Mesodermal cell (in vitro differentiated cells): ENCODE results near the gene ARMS2. TPM values are rescaled to one million over a fixed set of nuclear protein-coding genes. Genes with fewer than 3 reads are reported as not detected.

Source experiments
- H3K27ac ChIP-seq: 2 replicates; pipeline ENCODE4 v1.7.0; 2013; ENCODE audit warnings: mild to moderate bottlenecking, low read depth, low read length, moderate library complexity; ENCODE audit not compliant: severe bottlenecking
- H3K36me3 ChIP-seq: 2 replicates; pipeline ENCODE4 v1.7.1; 2013; ENCODE audit warnings: mild to moderate bottlenecking, low read length, moderate library complexity; ENCODE audit not compliant: control insufficient read depth, insufficient read depth
- H3K4me1 ChIP-seq: one replicate; pipeline ENCODE4 v1.7.1; 2013; ENCODE audit warnings: mild to moderate bottlenecking, low read length; ENCODE audit not compliant: insufficient read depth, control insufficient read depth, poor library complexity, severe bottlenecking
- H3K4me3 ChIP-seq: 2 replicates; pipeline ENCODE4 v1.7.0; 2013; ENCODE audit warnings: low read length, control low read depth, mild to moderate bottlenecking; ENCODE audit not compliant: insufficient read depth, poor library complexity, severe bottlenecking; ENCODE audit errors: extremely low read depth
- H3K9me3 ChIP-seq: 2 replicates; pipeline ENCODE4 v1.7.1; 2013; ENCODE audit warnings: mild to moderate bottlenecking, low read length, moderate library complexity; ENCODE audit not compliant: control insufficient read depth
- WGBS, 2 experiments: methylation state at CpG; one replicate each; pipeline ENCODE4 v1.1.5; 2013; ENCODE audit warnings: missing lambda C conversion rate in 2 of 2; ENCODE audit not compliant: insufficient coverage in 2 of 2; 5-methylcytosine and 5-hydroxymethylcytosine counted together
- polyA plus RNA-seq, 2 experiments: library from polyadenylated mRNA; stranded (reverse); fragments of 50-300 nt; gene quantifications; one replicate each; pipeline ENCODE4 v1.2.3, GENCODE V29; 2013

ARMS2 gene, protein sequence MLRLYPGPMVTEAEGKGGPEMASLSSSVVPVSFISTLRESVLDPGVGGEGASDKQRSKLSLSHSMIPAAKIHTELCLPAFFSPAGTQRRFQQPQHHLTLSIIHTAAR
- polyA plus RNA-seq (2013, experiment 1 of 2), result not detected
- not detected for polyA plus RNA-seq (2013, experiment 2 of 2)

DNA sequence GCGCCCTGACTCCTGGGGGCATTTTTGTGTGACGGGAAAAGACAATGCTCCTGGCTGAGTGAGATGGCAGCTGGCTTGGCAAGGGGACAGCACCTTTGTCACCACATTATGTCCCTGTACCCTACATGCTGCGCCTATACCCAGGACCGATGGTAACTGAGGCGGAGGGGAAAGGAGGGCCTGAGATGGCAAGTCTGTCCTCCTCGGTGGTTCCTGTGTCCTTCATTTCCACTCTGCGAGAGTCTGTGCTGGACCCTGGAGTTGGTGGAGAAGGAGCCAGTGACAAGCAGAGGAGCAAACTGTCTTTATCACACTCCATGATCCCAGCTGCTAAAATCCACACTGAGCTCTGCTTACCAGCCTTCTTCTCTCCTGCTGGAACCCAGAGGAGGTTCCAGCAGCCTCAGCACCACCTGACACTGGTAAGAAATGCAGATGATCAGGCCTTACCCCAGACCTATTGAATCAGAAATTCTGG is at the start of gene ARMS2:
TSS of gene ARMS2 (plus strand) at position 51 of the 478 bp plus-strand sequence. CDS start at position 126, 75 bp downstream.
- WGBS, 2 experiments, result 70 to 81% methylated on average over 2 to 6 of the region's 7 CpGs

DNA sequence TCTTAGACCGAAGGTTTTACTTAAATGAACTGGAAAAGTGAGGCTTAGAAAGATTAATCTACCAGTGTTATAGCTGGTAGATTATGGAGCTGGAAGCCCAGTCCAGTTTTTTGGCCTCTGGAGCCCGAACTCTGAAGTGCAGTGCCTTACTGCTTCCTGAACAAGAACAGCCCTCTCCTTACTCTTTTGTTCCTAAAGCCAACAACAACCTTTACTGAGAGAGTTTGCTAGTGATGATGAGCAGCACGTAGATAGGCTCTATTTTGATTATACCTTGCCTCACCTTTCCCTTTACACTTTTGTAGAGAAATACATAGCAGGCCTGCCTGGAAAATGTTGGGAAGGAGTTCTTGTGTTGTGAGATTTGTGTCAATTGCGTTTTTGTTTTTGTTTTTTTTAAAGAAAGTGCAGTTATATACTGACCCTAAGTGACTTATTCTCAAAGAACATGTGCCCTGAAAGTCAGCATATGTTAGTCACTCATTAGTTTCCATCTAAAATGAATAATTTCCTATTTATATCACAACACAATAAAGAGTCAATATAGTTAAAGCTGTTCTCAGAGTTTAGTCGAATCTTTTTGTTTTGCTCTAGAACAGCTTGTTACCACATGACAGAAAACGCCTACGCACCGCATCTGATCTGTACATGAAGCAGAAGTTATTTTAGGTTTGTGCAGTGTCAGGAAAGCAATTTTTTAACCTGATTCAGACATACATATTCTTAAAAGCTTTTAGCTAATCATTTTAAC is 46.9 kb upstream of the ARMS2 start:
- WGBS, 2 experiments, result 90% methylated on average over 2 of the region's 8 CpGs; no CpG with 5 or more reads in 1 of the 2 experiments
- Histone ChIP-seq H3K9me3 (no peaks in the 10 kb centered on the region), H3K27ac (no peak overlapping the region), H3K36me3 (peaks cover 9% of the 10 kb centered on the region), H3K4me1 (no peaks in the 10 kb centered on the region), H3K4me3 (no peak overlapping the region)

More for the DNA sequence above, at the start of gene ARMS2:
- no peaks in the 10 kb centered on the region for H3K36me3 ChIP-seq
- no peaks in the 10 kb centered on the region for H3K9me3 ChIP-seq
- no peak within 1 kb of the TSS for H3K27ac ChIP-seq
- H3K4me3 ChIP-seq, result no peak within 1 kb of the TSS
- H3K4me1 ChIP-seq, result peaks cover 13% of the 10 kb centered on the region

DNA sequence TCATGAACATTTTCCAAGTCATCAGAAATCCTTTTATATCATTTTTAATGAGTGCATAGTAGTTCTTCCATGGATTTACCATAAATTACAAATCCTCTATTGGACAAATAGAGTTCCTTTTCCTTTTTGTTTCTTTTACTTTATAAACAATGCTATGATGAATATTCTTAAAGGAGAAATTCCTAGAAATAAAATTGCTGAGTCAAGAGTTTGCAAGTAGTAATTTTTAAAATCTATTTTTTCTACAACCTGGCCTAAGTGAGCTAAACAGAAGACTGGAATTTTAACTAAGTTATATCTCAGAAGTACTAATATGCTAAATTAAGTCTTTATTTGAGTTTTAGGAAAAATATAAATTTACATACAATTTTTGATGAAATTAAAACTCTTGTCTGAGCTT is 41.1 kb upstream of the ARMS2 start:
- no peak overlapping the region for H3K4me3 ChIP-seq

DNA sequence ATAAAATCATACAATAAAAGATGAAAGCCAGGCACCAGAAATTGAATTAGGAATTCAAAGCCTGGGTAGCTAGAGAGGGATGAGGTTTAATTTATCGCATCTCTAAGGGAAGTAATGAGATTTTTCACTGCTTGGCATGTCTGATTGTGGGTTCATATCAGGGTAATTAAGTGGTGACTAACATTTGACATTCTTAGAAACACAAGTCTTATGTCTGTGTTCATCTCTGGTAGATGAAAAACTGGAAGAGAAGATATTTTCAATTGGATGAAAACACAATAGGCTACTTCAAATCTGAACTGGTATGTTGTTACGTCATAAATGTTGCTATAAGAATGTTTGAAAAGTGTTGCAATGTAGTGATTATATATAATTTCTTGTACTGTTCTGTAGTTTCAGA is 36.8 kb upstream of the ARMS2 start:
- no peaks in the 10 kb centered on the region for H3K9me3 ChIP-seq
- H3K27ac ChIP-seq, result no peak overlapping the region
- peaks cover 32% of the 10 kb centered on the region for H3K36me3 ChIP-seq
- H3K4me1 ChIP-seq, result no peaks in the 10 kb centered on the region
- WGBS, 2 experiments, result 88 to 100% methylated on average over 2 of the region's 2 CpGs
- H3K4me3 ChIP-seq, result no peak overlapping the region

More for the DNA sequence above, 41.1 kb upstream of the ARMS2 start:
- H3K36me3 ChIP-seq, result peaks cover 24% of the 10 kb centered on the region
- H3K9me3 ChIP-seq, result no peaks in the 10 kb centered on the region
- H3K4me1 ChIP-seq, result no peaks in the 10 kb centered on the region
- no peak overlapping the region for H3K27ac ChIP-seq

DNA sequence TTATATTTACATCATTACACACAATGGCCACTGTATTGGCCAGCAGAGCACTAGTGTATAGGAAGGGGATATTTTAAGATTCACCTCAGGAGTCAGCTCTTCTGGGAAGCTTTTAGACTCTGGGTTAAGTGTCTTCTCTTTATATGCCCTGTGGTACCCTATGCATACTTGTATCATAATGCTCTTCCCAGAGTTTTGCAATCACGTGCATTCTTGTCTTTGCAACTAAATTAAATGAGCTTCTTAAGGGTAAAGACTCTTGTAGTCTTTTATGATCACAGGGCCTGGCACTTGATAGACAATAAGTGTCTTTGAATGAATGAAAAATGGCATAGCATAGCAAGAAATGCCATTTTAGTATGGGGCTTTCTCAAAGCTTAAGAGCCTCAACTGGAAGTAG is 35.4 kb upstream of the ARMS2 start:
- Histone ChIP-seq H3K9me3 (no peaks in the 10 kb centered on the region), H3K36me3 (peaks cover 33% of the 10 kb centered on the region)

DNA sequence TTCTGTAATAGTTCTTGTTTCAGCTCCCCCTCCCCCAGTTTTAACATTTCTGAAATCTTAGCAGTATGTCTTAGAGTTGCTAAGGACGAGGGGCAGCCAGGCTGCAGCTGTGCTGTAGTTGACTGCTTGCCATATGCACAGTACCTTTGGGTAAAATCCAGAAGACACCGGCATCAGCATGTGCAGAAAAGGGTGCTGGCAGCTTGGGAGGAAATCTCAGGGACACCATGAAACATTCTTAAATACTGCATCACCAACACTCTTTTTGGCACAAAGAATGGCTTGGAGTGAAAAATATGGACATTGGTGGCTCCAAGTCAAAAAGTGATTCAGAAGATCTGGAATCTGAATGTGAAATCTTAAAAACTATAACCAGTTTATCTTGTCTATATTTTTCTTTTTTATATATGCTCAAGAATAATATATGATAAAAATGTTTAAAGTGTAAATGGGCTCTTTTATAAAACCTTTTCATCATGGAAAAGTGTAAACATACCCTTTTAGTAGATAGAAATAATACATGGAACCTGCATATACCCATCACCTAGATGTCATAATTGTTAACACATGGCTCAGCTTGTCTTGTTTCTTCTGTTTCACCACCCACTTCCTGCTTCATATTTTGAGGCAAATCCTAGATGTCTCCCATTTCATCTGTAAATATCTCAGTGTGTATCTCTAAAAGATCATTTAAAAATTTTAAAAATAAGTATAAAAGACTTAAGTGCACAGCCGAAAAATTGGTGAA is 34.4 kb upstream of the ARMS2 start:
- H3K4me1 ChIP-seq, result no peaks in the 10 kb centered on the region
- WGBS, 2 experiments, result 86% methylated on average over 2 of the region's 3 CpGs; no CpG with 5 or more reads in 1 of the 2 experiments
- H3K27ac ChIP-seq, result no peak overlapping the region
- no peaks in the 10 kb centered on the region for H3K9me3 ChIP-seq
- H3K36me3 ChIP-seq, result peaks cover 29% of the 10 kb centered on the region
- no peak overlapping the region for H3K4me3 ChIP-seq

More for the DNA sequence above, 35.4 kb upstream of the ARMS2 start:
- no peaks in the 10 kb centered on the region for H3K4me1 ChIP-seq
- no peak overlapping the region for H3K4me3 ChIP-seq
- no CpG with 5 or more reads among the region's 1 CpG for WGBS, 2 experiments
- H3K27ac ChIP-seq, result no peak overlapping the region

DNA sequence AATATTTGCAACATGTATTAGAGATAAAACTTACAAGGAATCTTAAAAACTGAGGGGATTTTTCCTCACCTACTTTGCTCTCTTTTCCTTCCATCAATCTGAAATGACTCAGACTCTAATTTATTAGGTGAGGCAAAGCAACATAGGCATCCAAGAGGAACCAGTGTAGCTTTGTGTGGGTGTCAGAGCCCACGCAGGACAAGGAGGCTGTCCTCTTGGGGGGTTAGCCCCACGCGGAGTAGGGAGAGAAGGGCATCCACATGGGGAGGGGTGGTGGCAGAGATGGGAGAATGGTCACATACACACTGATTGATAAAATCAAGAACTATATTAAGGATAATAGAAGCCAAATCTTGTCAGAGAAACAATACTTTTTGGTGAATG is 33.8 kb upstream of the ARMS2 start:
- H3K36me3 ChIP-seq, result peaks cover 31% of the 10 kb centered on the region
- H3K4me1 ChIP-seq, result no peaks in the 10 kb centered on the region
- no peaks in the 10 kb centered on the region for H3K9me3 ChIP-seq
- WGBS, 2 experiments, result 100% methylated on average over 1 of the region's 3 CpGs
- no peak overlapping the region for H3K4me3 ChIP-seq
- no peak overlapping the region for H3K27ac ChIP-seq

DNA sequence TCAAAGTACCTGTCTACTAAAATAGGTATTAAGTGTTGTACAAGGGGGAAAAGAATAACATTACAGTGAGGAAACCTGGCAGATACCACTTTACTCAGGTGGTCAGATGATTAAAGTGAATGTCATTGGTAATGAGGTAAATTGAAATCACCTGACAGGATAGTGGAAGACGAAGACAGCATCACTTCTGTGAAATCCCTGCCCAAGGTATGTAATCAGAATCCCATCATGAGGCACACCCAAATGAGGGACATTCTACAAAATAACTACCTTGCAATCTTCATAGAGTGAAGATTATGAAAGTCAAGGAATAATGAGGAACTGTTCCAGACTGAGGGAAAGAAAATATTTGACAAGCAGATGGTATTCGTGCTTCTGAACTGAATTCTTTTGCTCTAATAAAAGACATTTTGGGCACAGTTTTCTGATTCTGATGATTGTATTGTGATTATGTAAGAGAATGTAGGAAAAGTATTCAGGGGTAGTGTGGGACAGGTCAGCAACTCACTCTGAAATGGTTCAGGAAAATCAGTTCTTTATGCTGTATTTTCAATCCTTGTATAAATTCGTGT is 33.3 kb upstream of the ARMS2 start:
- 86 to 97% methylated on average over 1 to 3 of the region's 3 CpGs for WGBS, 2 experiments
- H3K9me3 ChIP-seq, result no peaks in the 10 kb centered on the region
- peaks cover 26% of the 10 kb centered on the region for H3K36me3 ChIP-seq
- no peak overlapping the region for H3K27ac ChIP-seq
- H3K4me1 ChIP-seq, result no peaks in the 10 kb centered on the region
- no peak overlapping the region for H3K4me3 ChIP-seq

DNA sequence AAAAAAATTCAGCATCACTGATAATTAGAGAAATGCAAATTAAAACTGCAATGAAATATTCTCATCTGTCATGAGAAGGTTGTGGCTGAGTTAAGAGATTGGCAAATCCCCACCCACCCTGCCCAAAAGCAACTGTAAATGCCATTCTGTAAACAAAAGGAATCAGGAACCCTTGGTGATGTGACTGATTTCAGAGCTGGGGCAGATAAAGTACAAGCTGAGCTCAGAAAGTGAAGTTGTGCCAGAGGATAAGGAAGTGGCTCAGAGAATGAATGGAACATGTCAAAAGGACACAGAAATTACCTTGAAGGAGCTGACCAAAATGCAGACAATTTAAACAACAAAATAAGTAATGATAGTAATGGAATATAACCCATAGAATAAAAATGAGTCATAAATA is 32.7 kb upstream of the ARMS2 start:
- Histone ChIP-seq H3K27ac (no peak overlapping the region), H3K36me3 (peaks cover 20% of the 10 kb centered on the region), H3K4me1 (no peaks in the 10 kb centered on the region), H3K9me3 (no peaks in the 10 kb centered on the region), H3K4me3 (no peak overlapping the region)

DNA sequence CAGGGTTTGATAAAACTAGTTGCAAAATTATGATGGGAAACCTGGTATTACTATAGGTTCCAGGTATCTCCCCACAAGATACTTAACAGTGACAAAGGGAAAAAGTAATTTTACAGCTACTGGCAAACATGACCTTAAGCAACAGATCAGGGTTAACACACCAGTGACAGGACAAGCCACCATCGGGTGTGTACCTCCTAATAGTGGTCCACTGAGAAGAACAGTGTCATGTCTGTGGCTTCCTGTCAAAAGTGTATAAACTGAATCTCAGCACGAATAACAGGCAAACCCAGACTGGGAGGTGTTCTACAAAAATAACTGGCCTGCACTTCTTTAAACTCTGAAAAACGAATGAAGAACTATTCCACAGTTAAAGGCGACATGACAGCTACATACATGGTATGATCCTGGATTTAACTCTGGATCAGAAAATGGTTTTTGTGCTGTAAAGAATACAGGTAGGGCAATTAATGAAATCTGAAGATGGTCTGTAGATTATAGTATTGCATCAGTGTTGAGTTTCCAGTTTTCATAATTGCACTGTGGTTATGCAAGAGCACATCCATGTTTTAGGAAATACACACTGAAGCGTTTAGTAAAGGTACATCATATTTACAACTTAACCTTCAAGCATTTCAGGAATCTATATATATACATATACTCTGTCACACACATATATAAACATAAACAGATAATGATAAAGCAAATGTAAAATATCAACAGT is 32.0 kb upstream of the ARMS2 start:
- Histone ChIP-seq H3K27ac (no peak overlapping the region), H3K4me3 (no peak overlapping the region), H3K36me3 (peaks cover 18% of the 10 kb centered on the region), H3K9me3 (no peaks in the 10 kb centered on the region), H3K4me1 (no peaks in the 10 kb centered on the region)
- WGBS, 2 experiments, result 98 to 100% methylated on average over 4 of the region's 5 CpGs
